Inferior parietal cortex (tissue), 1 donor: ENCODE results near the gene CAVIN1.
A peak's percentile ranks its signal among the peaks of the same experiment; 100 is the strongest.
"Not testable (repeated sequence)": the region's sequence is repeated elsewhere in the genome, so short reads cannot be mapped to it uniquely, and the experiment has no call there.

ENCODE experiments used
- DNase-seq: peaks from one replicate; pipeline ENCODE4 v3.0.0-alpha.2; 2016; ENCODE audit errors: extremely low spot score

CAVIN1 gene

GRCh38 chr17:42429726-42430447 is 6.8 kb upstream of the CAVIN1 start:
- no peak for DNase-seq

GRCh38 chr17:42428141-42428944 is 5.3 kb upstream of the CAVIN1 start:
- peak; percentile 83 for DNase-seq

- DNase-seq = no peak
Measured at GRCh38 chr17:42424991-42425610, 2.0 kb upstream of the CAVIN1 start.

- no peak for DNase-seq
Measured at GRCh38 chr17:42423766-42424165, 710 bp upstream of the CAVIN1 start.

- no peak for DNase-seq
Measured at GRCh38 chr17:42422412-42422957, 571 bp downstream of the CAVIN1 start.

GRCh38 chr17:42421507-42422338 is 1.3 kb downstream of the CAVIN1 start:
- no peak for DNase-seq

- no peak for DNase-seq
Measured at GRCh38 chr17:42421136-42421506, 1.9 kb downstream of the CAVIN1 start.

- DNase-seq = not testable (repeated sequence)
Measured at GRCh38 chr17:42417981-42418380, 5.1 kb downstream of the CAVIN1 start.

GRCh38 chr17:42414704-42415409 is 8.2 kb downstream of the CAVIN1 start:
- no peak for DNase-seq

GRCh38 chr17:42413464-42414040 is 9.5 kb downstream of the CAVIN1 start:
- no peak for DNase-seq

GRCh38 chr17:42411905-42412679 is 11.0 kb downstream of the CAVIN1 start:
- no peak for DNase-seq

- no peak for DNase-seq
Measured at GRCh38 chr17:42411361-42411760, 11.7 kb downstream of the CAVIN1 start.

GRCh38 chr17:42410319-42410685 is 12.8 kb downstream of the CAVIN1 start:
- DNase-seq = no peak

GRCh38 chr17:42409523-42410318 is 13.3 kb downstream of the CAVIN1 start:
- no peak for DNase-seq

DNA sequence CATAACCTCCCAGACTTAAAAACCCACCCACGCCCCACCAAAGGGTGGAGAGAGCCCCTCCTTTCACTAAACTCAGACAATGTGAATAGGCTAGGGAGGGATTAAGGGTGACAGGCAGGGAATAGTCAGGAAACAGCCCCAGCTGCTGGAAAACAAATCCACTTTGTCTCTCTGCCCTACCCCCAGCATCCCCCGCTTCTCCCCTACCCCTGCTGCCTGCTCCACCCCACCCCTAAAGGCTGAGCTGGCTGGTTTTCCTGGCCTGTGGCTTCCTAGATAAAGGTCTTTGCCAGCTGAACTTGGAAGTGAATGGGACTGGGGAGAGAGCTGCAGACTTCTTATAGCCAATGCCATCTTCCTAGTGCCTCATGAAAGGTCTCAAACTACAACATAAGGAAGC is 15.0 kb downstream of the CAVIN1 start:
- DNase-seq = peak; percentile 64

GRCh38 chr17:42407289-42407836 is 15.7 kb downstream of the CAVIN1 start:
- DNase-seq = peak; percentile 79

DNA sequence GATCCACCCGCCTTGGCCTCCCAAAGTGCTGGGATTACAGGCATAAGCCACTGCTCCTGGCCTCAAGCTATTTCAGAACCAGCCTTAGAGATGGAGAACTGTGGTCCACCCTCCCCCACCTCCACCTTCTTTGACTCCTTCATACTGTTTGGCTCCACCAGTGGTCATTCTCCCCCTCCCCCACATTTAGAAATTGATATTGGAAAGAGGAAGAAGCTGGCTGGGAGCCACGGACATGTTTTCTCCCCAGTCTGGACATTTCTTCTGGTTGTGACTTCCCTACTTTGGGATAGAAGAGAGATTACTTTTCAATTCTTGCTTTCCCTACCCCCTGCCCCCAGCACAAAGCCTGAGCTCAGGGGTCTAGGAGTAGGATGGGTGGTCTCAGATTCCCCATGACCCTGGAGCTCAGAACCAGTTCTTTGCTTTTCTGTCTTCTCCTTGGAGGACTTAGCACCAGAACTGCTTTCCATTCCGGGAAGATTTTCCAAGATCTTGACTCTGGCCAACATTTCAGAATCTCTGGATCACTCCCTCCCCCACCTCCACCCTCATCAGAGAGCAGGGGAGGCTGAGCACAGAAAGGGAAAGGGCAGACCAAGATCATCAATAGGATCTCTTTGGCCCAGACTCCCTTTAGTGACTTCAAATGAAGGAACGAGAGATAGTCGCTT is 16.3 kb downstream of the CAVIN1 start:
- DNase-seq = no peak

DNA sequence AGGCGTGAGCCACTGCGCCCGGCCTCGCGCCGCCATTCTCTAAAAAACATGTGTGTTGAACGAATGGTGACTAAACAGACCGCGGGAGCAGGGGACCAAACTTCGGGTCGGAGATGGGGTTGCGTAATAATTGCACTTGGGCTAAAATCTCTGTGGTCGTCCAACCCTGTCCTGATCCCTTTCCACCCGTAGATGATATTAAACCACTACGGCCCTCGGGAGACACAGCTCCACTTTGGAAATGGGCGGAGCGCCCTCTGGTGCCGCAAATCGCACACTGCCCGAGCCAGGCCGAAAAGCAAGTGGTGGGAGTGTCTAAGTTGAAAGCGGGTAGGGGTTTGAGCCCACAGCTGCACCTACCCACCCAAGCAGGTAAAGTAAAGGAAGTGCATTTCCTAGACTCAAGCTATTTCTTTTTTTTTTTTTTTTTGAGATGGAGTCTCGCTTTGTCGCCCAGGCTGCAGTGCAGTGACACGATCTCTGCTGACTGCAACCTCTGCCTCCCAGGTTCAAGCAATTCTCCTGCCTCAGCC is 17.0 kb downstream of the CAVIN1 start:
- DNase-seq = peak; percentile 78
